ENCODE results near the gene LRRC14B.
"Not testable (repeated sequence)": the region's sequence is repeated elsewhere in the genome, so short reads cannot be mapped to it uniquely, and the experiment has no call there.

The LRRC14B gene

DNA sequence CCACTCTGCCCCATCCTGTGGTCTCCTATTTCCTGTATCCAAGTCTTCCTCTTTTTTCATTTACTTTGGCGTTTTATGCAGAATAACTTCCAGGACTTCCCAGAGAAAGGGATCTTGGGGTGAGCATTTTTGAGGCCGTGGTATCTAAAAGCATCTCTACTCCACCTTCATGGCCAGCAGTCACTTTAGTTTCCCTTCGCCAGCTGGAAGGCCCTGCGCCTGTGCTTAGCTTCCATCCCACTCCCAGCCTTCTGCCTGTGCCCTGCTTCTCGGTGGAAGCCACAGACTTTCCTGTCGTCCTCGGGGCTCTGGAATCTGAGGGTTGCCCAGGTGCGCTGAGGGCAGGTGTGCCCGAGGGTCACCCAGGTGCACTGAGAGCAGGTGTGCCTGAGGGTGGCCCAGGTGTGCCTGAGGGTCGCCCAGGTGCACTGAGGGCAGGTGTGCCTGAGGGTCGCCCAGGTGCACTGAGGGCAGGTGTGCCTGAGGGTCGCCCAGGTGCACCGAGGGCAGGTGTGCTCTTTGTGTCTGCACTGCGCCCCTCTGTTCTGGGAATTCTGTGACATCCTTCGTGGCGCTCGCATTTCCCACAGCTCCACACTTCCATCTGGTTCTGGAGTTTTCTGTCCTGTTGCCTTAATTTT is 32.4 kb upstream of the LRRC14B start:
- in situ Hi-C loops (cut with HindIII; ENCODE audit: low pct_ligation_motif_present, low pct_unique_long_range_greater_than_20kb, low sequenced_read_pairs) = no loop called here
- no peak for DNase-seq

DNA sequence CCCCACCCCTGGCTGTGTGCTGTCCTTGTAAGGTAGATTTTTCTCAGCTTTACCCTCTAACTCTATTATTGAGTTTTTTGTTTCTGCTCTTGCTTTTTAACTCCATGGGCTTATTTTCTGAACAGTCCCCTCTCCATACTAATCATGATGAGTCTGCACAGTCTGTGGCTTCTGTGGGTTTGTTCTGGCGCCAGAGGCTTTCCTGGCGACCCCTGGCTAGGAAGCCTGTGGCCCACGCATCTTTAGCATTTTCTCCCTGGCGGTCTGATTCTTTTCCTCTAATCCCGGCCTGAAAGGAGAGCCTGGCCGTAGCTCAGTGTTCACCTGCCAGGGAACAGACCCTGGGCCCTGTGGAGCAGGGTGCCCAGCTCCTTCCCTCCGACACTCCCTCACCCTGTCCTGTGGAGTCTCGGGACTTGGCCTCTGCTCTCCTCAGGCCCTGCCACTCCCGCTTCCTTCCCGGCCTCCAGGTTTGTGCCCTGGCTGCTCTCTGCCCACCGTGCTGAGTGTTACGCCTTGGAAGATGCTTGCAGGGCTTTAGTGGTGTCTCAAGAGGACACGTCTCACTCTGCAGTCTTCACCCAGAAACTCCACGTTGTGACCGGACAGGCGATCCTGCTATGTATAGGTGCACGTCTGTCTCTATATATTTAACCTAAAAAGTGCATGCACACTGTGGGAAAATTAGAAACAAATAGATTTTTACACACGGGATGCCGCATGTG is 31.7 kb upstream of the LRRC14B start:
- DNase-seq = peak; percentile 22
- in situ Hi-C loops (cut with HindIII; ENCODE audit: low pct_ligation_motif_present, low pct_unique_long_range_greater_than_20kb, low sequenced_read_pairs) = no loop called here

DNA sequence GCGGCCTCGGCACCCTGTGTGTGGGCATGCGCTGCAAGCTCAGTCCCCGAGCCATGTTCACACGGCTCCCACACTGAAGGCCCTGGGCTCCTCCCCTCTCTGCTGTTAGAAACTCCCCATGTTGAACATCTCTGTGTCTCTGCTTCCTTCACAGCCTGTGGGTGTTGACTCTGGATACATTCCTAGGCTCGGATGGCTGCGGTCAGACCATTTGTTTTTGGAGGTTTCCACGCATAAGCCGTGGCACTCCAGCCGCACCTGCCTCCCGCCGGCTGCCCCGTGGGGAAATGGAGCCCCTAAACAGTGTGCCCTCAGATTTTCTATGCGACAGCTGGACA is 31.2 kb upstream of the LRRC14B start:
- no peak for DNase-seq
- in situ Hi-C loops (cut with HindIII; ENCODE audit: low pct_ligation_motif_present, low pct_unique_long_range_greater_than_20kb, low sequenced_read_pairs) = no loop called here

DNA sequence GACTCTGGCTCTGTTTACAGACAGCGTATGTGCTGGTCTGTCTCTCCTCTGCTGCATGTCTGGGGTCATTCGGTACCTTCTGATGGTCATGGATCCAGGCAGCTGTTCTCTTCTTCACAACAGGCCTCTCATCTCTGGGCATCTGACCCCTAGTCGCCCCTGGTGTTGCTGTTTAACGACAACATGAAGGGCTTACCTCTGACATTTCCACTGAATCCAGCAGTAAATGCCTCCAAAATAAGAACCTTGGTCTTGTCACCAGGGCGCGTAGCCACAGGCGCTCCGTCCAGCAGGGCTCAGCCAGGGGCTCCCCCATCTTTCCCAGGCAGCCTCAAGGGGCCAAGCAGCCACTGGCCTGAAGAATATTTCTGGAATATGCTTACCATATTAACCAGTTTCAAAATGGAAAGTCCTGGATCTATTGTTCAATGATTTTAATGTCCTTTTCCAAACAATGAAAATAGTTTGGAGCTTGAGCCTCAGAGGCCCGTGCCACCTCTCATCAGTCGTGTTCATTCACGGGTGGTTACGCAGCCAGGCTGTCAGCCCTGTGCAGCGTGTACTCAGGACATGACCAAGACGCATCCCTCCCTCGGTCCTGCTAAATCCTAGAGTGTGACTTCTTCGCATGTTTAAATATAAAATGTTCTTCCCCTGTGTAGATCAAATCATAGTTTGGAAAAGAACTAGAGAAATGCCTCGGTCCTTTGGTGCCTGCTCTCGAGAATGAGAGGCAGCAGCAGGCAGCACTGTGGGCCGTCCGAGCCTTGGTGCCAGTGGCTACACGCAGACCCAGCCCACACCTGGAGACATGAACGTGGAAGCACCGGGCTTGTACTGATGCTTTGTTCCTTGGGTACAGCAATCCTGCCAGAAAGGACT is 30.1 kb upstream of the LRRC14B start:
- no peak for DNase-seq
- in situ Hi-C loops (cut with HindIII; ENCODE audit: low pct_ligation_motif_present, low pct_unique_long_range_greater_than_20kb, low sequenced_read_pairs) = no loop called here

DNA sequence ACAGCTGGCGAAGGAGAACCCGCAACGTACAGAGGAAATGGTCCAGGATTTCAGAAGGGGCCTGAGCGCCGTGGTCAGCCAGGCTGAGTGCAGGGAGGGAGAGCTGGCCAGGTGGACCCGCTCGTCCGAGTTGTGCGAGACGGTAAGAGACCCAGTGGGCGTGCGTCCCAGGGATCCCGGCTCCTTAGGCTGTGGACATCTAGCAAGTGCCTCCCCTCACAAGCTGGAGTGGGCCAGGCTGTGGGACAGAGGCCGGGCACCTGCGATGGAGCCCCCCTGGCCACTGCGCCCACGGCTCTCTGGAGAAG is 29.5 kb upstream of the LRRC14B start:
- DNase-seq = no peak
- in situ Hi-C loops (cut with HindIII; ENCODE audit: low pct_ligation_motif_present, low pct_unique_long_range_greater_than_20kb, low sequenced_read_pairs) = no loop called here

DNA sequence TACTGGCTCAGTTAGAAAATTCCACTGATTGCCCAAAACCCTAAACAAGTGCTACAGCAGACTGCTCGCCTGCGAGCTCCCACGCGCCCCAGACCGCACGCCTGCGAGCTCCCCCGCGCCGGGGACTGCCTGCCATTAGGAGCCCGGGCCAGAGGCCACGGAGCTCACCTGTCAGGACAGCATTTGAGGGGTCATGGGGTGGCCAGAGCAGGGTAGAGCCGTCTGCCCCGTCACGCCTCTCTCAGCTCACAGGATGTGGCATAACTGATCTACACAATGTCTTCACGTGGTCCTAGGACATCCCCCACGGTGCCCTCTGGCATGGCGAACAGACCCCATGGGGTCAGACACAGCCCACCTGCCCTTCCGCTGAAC is 29.1 kb upstream of the LRRC14B start:
- DNase-seq = no peak
- in situ Hi-C loops (cut with HindIII; ENCODE audit: low pct_ligation_motif_present, low pct_unique_long_range_greater_than_20kb, low sequenced_read_pairs) = no loop called here

DNA sequence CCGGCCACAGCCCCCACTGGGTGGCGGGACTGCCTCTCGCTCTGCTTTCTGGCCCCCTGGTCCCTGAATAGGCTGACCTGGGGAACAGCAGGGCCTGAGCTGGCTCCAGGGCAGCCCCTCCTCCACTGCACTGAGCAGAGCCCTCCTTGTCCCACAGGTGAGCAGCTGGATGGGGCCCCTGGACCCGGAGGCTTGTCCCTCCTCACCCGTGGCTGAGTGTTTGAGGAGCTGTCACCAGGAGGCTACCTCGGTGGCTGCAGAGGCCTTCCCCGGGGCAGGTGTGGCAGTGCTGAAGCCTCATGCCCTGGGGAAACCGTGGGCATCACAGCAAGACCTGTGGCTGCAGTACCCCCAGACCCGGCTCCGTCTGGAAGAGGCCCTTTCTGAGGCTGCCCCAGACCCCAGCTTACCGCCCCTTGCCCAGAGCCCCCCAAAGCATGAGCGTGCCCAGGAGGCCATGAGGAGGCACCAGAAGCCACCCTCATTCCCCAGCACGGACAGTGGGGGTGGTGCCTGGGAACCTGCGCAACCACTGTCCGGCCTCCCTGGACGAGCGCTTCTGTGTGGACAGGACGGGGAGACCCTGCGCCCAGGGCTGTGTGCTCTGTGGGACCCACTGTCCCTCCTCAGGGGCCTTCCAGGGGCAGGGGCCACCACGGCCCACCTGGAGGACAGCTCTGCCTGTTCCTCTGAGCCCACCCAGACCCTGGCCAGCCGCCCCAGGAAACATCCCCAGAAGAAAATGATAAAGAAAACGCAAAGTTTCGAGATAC is 28.5 kb upstream of the LRRC14B start:
- no peak for DNase-seq
- in situ Hi-C loops (cut with HindIII; ENCODE audit: low pct_ligation_motif_present, low pct_unique_long_range_greater_than_20kb, low sequenced_read_pairs) = no loop called here

DNA sequence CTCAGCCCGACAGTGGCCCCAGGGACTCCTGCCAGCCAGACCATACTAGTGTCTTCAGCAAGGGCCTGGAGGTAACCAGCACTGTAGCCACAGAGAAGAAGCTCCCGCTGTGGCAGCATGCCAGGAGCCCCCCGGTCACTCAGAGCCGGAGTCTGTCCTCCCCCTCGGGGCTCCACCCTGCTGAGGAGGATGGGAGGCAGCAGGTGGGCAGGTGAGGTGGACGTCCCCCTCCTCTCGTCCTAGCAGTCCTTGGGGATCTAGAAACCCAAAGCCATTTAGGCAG is 28.0 kb upstream of the LRRC14B start:
- in situ Hi-C loops (cut with HindIII; ENCODE audit: low pct_ligation_motif_present, low pct_unique_long_range_greater_than_20kb, low sequenced_read_pairs) = no loop called here
- no peak for DNase-seq

DNA sequence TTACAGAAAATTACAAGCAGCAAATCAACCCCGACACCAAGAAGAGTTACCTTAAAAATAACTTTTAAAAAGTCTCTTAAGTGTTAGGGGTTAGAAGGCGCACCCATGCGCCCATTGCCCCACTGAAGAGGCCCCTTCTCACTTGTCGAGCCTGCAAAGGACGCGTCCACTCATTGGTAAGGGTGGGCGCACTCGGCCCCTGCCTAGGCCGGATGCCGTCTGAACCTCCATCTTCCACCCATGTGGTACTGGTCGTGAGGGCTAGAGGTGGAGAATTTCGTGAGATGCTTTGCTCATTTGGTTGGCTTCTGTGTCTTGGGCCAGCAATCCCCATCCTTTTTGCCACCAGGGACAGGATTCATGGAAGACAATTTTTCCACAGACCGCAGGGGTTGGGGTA is 27.5 kb upstream of the LRRC14B start:
- in situ Hi-C loops (cut with HindIII; ENCODE audit: low pct_ligation_motif_present, low pct_unique_long_range_greater_than_20kb, low sequenced_read_pairs) = no loop called here
- no peak for DNase-seq

DNA sequence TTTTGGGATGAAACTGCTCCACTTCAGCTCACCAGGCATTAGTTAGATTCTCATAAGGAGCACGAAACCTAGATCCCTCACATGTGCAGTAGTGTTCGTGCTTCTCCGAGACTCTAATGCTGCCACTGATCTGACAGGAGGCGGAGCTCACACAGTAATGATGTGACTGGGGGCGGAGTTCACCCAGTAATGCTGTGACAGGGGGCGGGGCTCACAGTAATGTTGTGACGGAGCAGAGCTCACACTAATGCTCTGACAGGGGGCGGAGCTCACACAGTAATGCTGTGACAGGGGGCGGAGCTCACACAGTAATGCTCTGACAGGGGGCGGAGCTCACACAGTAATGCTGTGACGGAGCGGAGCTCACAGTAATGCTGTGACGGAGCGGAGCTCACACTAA is 27.1 kb upstream of the LRRC14B start:
- in situ Hi-C loops (cut with HindIII; ENCODE audit: low pct_ligation_motif_present, low pct_unique_long_range_greater_than_20kb, low sequenced_read_pairs) = no loop called here
- DNase-seq = no peak

DNA sequence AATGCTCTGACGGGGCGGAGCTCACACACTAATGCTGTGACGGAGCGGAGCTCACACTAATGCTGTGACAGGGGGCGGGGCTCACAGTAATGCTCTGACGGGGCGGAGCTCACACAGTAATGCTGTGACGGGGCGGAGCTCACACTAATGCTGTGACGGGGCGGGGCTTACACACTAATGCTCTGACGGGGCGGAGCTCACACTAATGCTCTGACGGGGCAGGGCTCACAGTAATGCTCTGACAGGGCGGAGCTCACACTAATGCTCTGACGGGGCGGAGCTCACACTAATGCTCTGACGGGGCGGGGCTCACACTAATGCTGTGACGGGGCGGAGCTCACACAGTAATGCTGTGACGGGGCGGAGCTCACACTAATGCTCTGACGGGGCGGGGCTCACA is 26.5 kb upstream of the LRRC14B start:
- DNase-seq; in situ Hi-C loops (cut with HindIII; ENCODE audit: low pct_ligation_motif_present, low pct_unique_long_range_greater_than_20kb, low sequenced_read_pairs): not testable (repeated sequence)

DNA sequence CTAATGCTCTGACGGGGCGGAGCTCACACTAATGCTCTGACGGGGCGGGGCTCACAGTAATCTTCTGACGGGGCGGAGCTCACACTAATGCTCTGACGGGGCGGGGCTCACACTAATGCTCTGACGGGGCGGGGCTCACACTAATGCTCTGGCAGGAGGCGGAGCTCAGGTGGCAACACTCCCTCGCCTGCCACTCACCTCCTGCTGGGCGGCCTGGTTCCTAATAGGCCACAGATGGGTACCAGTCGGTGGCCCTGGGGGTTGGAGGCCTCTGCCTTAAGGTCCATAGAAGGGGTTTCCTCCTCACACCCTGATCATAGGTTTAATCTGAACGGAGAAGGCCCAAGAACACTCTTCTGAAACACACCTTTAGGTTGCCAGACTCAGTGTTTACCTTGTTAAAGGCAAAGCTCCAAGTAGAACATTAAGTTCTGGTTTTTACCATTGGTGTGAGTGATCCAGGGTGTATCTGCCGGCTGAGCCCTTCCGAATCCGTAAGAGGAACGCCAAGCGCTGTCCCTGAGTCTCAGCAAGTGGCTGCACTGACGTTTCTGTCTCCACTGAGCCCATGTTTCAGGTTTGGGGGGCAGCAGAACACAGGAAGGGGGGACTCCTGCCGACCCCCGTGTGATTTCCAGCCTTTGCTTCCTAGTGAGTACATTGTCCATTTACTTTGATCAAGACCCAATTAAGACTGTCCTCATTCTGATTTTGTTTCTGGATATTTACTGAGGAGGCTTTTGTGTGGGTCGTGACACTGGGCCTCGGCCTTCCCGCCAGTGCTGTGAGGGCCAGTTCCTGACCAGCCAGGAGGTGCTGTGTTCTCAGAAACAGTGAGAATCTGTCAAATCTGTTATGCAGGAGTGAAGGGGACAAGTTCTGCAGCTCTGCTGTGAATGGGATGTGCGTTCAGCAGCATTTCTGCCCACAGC is 24.6 kb upstream of the LRRC14B start:
- no peak for DNase-seq
- in situ Hi-C loops (cut with HindIII; ENCODE audit: low pct_ligation_motif_present, low pct_unique_long_range_greater_than_20kb, low sequenced_read_pairs) = no loop called here

DNA sequence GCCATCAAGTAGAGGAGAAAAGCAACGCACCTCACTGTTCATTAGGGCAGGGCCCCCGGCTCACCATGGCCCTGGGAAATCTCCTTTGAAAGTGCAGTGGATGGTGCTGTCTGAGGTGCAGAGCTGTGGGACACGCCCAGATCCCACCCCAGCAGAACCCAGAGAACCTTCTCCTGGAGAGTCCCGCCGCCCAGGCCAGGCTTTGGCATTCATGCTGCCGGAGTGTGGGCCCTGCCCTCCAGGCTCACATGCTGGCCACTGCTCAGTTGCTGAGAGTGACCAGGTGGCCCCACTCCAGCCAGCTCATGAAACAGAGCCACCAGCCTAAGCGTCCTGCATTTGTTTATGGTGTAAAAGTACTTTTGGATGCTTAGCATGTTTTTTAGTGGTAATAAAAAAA is 23.8 kb upstream of the LRRC14B start:
- no peak for DNase-seq
- in situ Hi-C loops (cut with HindIII; ENCODE audit: low pct_ligation_motif_present, low pct_unique_long_range_greater_than_20kb, low sequenced_read_pairs) = no loop called here

DNA sequence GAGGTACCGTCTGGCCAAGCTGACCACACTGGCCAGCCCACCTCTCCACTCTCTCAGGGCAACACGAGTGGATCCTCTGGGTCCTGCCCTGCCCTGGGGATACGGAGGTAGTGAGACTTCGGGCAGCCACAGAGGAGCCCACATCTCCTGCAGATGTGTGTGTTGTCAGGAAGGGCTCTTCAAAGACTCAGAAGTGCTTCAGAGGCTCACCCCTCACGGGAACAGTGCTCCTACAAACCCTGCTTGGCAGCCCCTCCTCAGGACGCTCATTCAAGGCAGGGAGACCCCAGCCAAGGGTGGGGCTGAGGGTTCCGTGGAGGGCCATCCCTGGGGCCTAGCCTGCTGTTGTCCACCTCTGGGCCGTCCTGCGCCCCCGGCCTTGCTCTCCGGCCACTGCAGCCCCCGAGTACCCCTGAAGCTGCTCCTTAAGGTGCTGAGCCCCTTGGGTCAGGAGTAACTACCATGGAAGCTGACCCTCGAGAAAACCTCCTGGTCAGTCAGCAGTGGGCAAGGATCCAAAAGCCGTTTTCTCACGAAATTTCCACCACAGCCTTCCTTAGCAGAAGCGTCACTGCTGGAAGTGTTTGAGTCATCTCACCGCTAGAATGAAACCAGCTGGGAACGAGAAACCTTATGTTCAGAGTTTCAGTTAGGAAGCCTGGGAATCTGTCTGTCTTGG is 23.2 kb upstream of the LRRC14B start:
- in situ Hi-C loops (cut with HindIII; ENCODE audit: low pct_ligation_motif_present, low pct_unique_long_range_greater_than_20kb, low sequenced_read_pairs) = no loop called here
- peak; percentile 88 for DNase-seq

DNA sequence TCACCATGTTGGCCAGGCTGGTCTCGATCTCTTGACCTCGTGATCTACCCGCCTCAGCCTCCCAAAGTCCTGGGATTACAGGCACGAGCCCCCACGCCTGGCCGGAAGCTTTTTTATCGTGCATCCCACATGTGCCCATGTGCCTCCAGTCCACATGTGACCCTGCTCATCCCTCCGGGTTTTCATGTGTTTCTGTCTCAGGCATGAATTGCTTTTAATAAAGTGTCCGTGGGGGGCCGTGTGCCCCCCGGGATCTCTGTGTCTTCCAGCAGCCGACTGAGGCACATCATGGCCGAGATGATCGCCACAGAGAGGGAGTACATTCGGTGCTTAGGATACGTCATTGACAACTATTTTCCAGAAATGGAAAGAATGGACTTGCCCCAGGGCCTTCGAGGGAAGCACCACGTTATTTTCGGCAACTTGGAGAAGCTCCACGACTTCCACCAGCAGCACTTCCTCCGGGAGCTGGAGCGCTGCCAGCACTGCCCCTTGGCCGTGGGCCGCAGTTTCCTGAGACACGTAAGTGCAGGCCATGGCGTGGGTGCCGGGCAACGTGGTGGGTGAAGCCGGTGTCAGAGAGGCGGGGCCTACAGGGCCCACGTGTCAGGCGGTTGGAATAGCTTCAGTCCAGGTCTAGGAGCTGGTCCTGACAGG is 22.1 kb upstream of the LRRC14B start:
- in situ Hi-C loops (cut with HindIII; ENCODE audit: low pct_ligation_motif_present, low pct_unique_long_range_greater_than_20kb, low sequenced_read_pairs) = no loop called here
- DNase-seq = no peak

DNA sequence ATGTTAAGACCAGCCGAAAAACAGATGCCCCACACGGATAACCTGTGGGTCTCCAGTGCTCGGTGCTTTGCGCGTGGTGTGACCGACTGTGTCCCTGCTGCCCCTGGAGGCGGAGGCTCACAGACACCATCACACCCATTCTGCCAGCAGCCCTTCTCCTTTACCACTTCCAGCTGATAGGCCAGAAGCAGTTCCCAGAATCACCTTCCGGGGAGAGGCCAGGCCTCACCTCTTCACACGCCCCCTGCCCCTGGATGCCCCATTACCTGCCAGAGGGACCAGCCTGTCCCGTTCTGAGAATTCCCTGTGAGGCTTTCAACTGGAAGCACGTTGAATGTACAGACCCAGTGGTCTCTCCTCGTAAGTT is 21.6 kb upstream of the LRRC14B start:
- DNase-seq = no peak
- in situ Hi-C loops (cut with HindIII; ENCODE audit: low pct_ligation_motif_present, low pct_unique_long_range_greater_than_20kb, low sequenced_read_pairs) = no loop called here

DNA sequence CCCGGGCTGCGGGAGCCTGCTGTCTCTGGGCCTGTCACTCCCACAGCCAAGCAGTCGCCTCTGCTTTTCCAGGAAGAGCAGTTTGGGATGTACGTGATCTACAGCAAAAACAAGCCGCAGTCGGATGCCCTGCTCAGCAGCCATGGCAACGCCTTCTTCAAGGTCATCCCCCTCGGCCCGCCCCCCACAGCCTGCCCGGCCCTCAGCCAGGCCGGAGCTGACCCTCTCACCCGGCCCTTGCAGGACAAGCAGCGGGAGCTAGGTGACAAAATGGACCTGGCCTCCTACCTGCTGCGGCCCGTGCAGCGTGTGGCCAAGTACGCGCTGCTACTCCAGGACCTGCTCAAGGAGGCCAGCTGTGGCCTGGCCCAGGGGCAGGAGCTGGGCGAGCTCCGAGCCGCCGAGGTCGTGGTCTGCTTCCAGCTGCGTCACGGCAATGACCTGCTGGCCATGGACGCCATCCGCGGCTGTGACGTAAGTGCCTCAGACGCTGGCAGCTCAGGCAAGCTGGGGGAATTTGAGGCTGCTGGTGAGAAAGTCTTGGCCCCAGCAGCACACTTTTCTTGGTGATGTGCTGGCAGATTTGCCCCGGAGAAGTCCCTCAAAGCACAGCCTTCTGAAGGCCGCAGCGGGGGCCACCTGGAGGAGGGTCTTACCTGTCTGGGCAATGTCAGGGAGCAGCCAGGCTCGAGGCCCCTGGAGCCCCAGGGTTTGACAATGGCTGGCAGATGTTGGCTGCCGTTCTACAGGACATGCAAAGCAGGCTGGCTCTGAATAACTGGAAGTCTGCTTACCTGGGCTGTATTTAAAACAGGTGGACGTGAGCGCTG is 20.1 kb upstream of the LRRC14B start:
- DNase-seq = no peak
- in situ Hi-C loops (cut with HindIII; ENCODE audit: low pct_ligation_motif_present, low pct_unique_long_range_greater_than_20kb, low sequenced_read_pairs) = no loop called here
